GM18499 (cell line): ENCODE data around the gene ALG8.
"Not testable (repeated sequence)": the region's sequence is repeated elsewhere in the genome, so short reads cannot be mapped to it uniquely, and the experiment has no call there.

Source experiments
- ATAC-seq: cut with Tn5 transposase; IDR thresholded peaks from one replicate; pipeline ENCODE4 v1.9.1; 2021; ENCODE audit warnings: moderate number of reproducible peaks; ENCODE audit not compliant: insufficient read depth, unreplicated experiment

Gene ALG8

GRCh38 chr11:78139422-78140391 is at the start of gene ALG8:
Gene ALG8 (minus strand): TSS chr11:78139626. CDS start chr11:78139588, 38 bp downstream.
- ATAC-seq, result peak; percentile 87

GRCh38 chr11:78188286-78189173 is 49.1 kb upstream of the ALG8 start, which contains the start of the genes KCTD21 and USP35:
Gene KCTD21 (minus strand): TSS chr11:78188626. CDS start chr11:78174554, 14,072 bp downstream.
Gene USP35 (plus strand): TSS chr11:78188919. CDS start chr11:78196246, 7,327 bp downstream.
- peak; percentile 85 for ATAC-seq

GRCh38 chr11:78187366-78188285 is 48.2 kb upstream of the ALG8 start:
- peak; percentile 23 for ATAC-seq

GRCh38 chr11:78181185-78181584 is 41.8 kb upstream of the ALG8 start:
- no peak for ATAC-seq

GRCh38 chr11:78180751-78181150 is 41.3 kb upstream of the ALG8 start:
- no peak for ATAC-seq

GRCh38 chr11:78179459-78180071 is 40.1 kb upstream of the ALG8 start:
- no peak for ATAC-seq

GRCh38 chr11:78177216-78177615 is 37.8 kb upstream of the ALG8 start:
- ATAC-seq, result no peak

- no peak for ATAC-seq
These were observed 37.2 kb upstream of the ALG8 start for GRCh38 chr11:78176605-78177141.

- not testable (repeated sequence) for ATAC-seq
These were observed 36.4 kb upstream of the ALG8 start for GRCh38 chr11:78175862-78176261.

- ATAC-seq, result no peak
These were observed 32.5 kb upstream of the ALG8 start for GRCh38 chr11:78171951-78172350.

- ATAC-seq, result no peak
These were observed 31.6 kb upstream of the ALG8 start for GRCh38 chr11:78170874-78171549.

GRCh38 chr11:78170413-78170812 is 31.0 kb upstream of the ALG8 start:
- no peak for ATAC-seq

GRCh38 chr11:78168539-78169477 is 29.4 kb upstream of the ALG8 start:
- no peak for ATAC-seq

GRCh38 chr11:78166855-78167469 is 27.5 kb upstream of the ALG8 start:
- no peak for ATAC-seq

- ATAC-seq, result no peak
These were observed 25.0 kb upstream of the ALG8 start for GRCh38 chr11:78164471-78164870.

GRCh38 chr11:78163828-78164227 is 24.4 kb upstream of the ALG8 start:
- ATAC-seq, result no peak

GRCh38 chr11:78161962-78162371 is 22.5 kb upstream of the ALG8 start:
- ATAC-seq, result no peak
